Measurements from ENCODE around the gene TTI1. TPM values are rescaled to one million over a fixed set of nuclear protein-coding genes. Genes with fewer than 3 reads are reported as not detected.

Gene TTI1
- total and polyA plus RNA-seq, 2 experiments from 2014 or later: 15.1 TPM

GRCh38 chr20:37948956-37949355 lies 84.3 kb downstream of the TTI1 start:
- no peaks in the 10 kb centered on the region for H3K79me2 ChIP-seq
- 85% methylated on average over 11 of the region's 11 CpGs for WGBS (ENCODE audit: low lambda C conversion rate, missing lambda C conversion rate)
- no peak overlapping the region for H2AFZ ChIP-seq
- no peaks in the 10 kb centered on the region for H3K9me2 ChIP-seq (replicated peaks; ENCODE audit: insufficient read depth)
- H3K36me3 ChIP-seq (replicated peaks; ENCODE audit: insufficient read depth, low read depth): no peaks in the 10 kb centered on the region
- no peaks in the 10 kb centered on the region for H3K4me1 ChIP-seq (ENCODE audit: insufficient read depth)
- no peak overlapping the region for H3K27ac ChIP-seq
- DNase-seq (ENCODE audit: low spot score): no peak
- H3K9me3 ChIP-seq (ENCODE audit: low read depth): no peaks in the 10 kb centered on the region
- TF ChIP-seq EZH2phosphoT487 (IDR thresholded peaks at IDR 0.05; ENCODE audit: low read depth, severe bottlenecking, unreplicated experiment) (no peak), CTCF (IDR thresholded peaks at IDR 0.05; ENCODE audit: poor library complexity) (no peak), EZH2 (IDR thresholded peaks at IDR 0.05; ENCODE audit: borderline replicate concordance) (no peak)
- no peaks in the 10 kb centered on the region for H4K20me1 ChIP-seq (ENCODE audit: insufficient read depth, poor library complexity, severe bottlenecking)
- H3K4me3 ChIP-seq: no peak overlapping the region
- H3K4me2 ChIP-seq: no peak overlapping the region
- H3K27me3 ChIP-seq: no peaks in the 10 kb centered on the region

- DNase-seq (ENCODE audit: low spot score): no peak
- 90% methylated on average over 6 of the region's 6 CpGs for WGBS (ENCODE audit: low lambda C conversion rate, missing lambda C conversion rate)
Measured at GRCh38 chr20:37947943-37948342, 85.3 kb downstream of the TTI1 start.

GRCh38 chr20:37946946-37947345 lies 86.3 kb downstream of the TTI1 start:
- no peaks in the 10 kb centered on the region for H4K20me1 ChIP-seq (ENCODE audit: insufficient read depth, poor library complexity, severe bottlenecking)
- DNase-seq (ENCODE audit: low spot score): no peak
- no peak overlapping the region for H3K4me2 ChIP-seq
- no peaks in the 10 kb centered on the region for H3K27me3 ChIP-seq
- no peak overlapping the region for H2AFZ ChIP-seq
- H3K4me1 ChIP-seq (ENCODE audit: insufficient read depth): no peaks in the 10 kb centered on the region
- no peaks in the 10 kb centered on the region for H3K36me3 ChIP-seq (replicated peaks; ENCODE audit: insufficient read depth, low read depth)
- H3K9me3 ChIP-seq (ENCODE audit: low read depth): no peaks in the 10 kb centered on the region
- no peak for TF ChIP-seq EZH2phosphoT487 (IDR thresholded peaks at IDR 0.05; ENCODE audit: low read depth, severe bottlenecking, unreplicated experiment)
- TF ChIP-seq CTCF (IDR thresholded peaks at IDR 0.05; ENCODE audit: poor library complexity): no peak
- TF ChIP-seq EZH2 (IDR thresholded peaks at IDR 0.05; ENCODE audit: borderline replicate concordance): no peak
- H3K9me2 ChIP-seq (replicated peaks; ENCODE audit: insufficient read depth): no peaks in the 10 kb centered on the region
- no peak overlapping the region for H3K4me3 ChIP-seq
- 87% methylated on average over 5 of the region's 5 CpGs for WGBS (ENCODE audit: low lambda C conversion rate, missing lambda C conversion rate)
- no peaks in the 10 kb centered on the region for H3K79me2 ChIP-seq
- H3K27ac ChIP-seq: no peak overlapping the region

More at GRCh38 chr20:37947943-37948342, 85.3 kb downstream of the TTI1 start:
- no peaks in the 10 kb centered on the region for H3K4me1 ChIP-seq (ENCODE audit: insufficient read depth)
- H3K79me2 ChIP-seq: no peaks in the 10 kb centered on the region
- H3K9me2 ChIP-seq (replicated peaks; ENCODE audit: insufficient read depth): no peaks in the 10 kb centered on the region
- no peak overlapping the region for H3K4me3 ChIP-seq
- no peak overlapping the region for H3K27ac ChIP-seq
- no peaks in the 10 kb centered on the region for H3K27me3 ChIP-seq
- TF ChIP-seq CTCF (IDR thresholded peaks at IDR 0.05; ENCODE audit: poor library complexity): no peak
- TF ChIP-seq EZH2 (IDR thresholded peaks at IDR 0.05; ENCODE audit: borderline replicate concordance): no peak
- no peak for TF ChIP-seq EZH2phosphoT487 (IDR thresholded peaks at IDR 0.05; ENCODE audit: low read depth, severe bottlenecking, unreplicated experiment)
- no peaks in the 10 kb centered on the region for H4K20me1 ChIP-seq (ENCODE audit: insufficient read depth, poor library complexity, severe bottlenecking)
- no peaks in the 10 kb centered on the region for H3K9me3 ChIP-seq (ENCODE audit: low read depth)
- no peak overlapping the region for H3K4me2 ChIP-seq
- H2AFZ ChIP-seq: no peak overlapping the region
- H3K36me3 ChIP-seq (replicated peaks; ENCODE audit: insufficient read depth, low read depth): no peaks in the 10 kb centered on the region

GRCh38 chr20:37945091-37945547 lies 88.1 kb downstream of the TTI1 start:
- H3K4me2 ChIP-seq: no peak overlapping the region
- TF ChIP-seq EZH2phosphoT487 (IDR thresholded peaks at IDR 0.05; ENCODE audit: low read depth, severe bottlenecking, unreplicated experiment): no peak
- TF ChIP-seq EZH2 (IDR thresholded peaks at IDR 0.05; ENCODE audit: borderline replicate concordance): no peak
- no peak for TF ChIP-seq CTCF (IDR thresholded peaks at IDR 0.05; ENCODE audit: poor library complexity)
- no peaks in the 10 kb centered on the region for H3K4me1 ChIP-seq (ENCODE audit: insufficient read depth)
- no peak for DNase-seq (ENCODE audit: low spot score)
- no peaks in the 10 kb centered on the region for H3K79me2 ChIP-seq
- H3K36me3 ChIP-seq (replicated peaks; ENCODE audit: insufficient read depth, low read depth): no peaks in the 10 kb centered on the region
- H3K4me3 ChIP-seq: no peak overlapping the region
- H2AFZ ChIP-seq: no peak overlapping the region
- no peaks in the 10 kb centered on the region for H3K27me3 ChIP-seq
- 61% methylated on average over 11 of the region's 11 CpGs for WGBS (ENCODE audit: low lambda C conversion rate, missing lambda C conversion rate)
- H4K20me1 ChIP-seq (ENCODE audit: insufficient read depth, poor library complexity, severe bottlenecking): no peaks in the 10 kb centered on the region
- H3K9me2 ChIP-seq (replicated peaks; ENCODE audit: insufficient read depth): no peaks in the 10 kb centered on the region
- H3K9me3 ChIP-seq (ENCODE audit: low read depth): no peaks in the 10 kb centered on the region
- H3K27ac ChIP-seq: no peak overlapping the region

Measured in hepatocyte (in vitro differentiated cells).